ENCODE results near the gene WTAP. TPM values are rescaled to one million over a fixed set of nuclear protein-coding genes. Genes with fewer than 3 reads are reported as not detected.

The WTAP gene
- total RNA-seq, 1 experiment from 2014 or later, result 138 TPM

DNA sequence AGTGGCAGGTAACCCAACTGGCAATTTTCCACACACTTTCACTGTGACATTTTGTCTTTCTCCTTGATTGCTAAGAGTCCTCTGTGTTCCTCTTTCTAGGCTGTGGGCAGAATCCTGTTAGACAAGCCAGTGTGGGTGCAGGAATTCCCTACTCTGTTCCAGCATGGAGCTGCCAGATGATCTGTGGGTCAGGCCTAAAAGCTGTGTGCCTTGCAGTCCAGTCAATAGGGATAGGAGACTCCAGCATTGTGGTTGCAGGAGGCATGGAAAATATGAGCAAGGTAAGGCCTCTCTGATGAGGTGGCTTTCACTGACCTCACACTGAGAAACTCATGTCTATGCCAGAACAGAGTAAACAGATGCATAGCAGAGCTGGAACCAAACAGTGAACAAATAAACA lies 39.6 kb downstream of the WTAP start:
- TF ChIP-seq, protein P1, sequence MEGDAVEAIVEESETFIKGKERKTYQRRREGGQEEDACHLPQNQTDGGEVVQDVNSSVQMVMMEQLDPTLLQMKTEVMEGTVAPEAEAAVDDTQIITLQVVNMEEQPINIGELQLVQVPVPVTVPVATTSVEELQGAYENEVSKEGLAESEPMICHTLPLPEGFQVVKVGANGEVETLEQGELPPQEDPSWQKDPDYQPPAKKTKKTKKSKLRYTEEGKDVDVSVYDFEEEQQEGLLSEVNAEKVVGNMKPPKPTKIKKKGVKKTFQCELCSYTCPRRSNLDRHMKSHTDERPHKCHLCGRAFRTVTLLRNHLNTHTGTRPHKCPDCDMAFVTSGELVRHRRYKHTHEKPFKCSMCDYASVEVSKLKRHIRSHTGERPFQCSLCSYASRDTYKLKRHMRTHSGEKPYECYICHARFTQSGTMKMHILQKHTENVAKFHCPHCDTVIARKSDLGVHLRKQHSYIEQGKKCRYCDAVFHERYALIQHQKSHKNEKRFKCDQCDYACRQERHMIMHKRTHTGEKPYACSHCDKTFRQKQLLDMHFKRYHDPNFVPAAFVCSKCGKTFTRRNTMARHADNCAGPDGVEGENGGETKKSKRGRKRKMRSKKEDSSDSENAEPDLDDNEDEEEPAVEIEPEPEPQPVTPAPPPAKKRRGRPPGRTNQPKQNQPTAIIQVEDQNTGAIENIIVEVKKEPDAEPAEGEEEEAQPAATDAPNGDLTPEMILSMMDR (conservative IDR thresholded peaks at IDR 0.05), result no peak
- Histone ChIP-seq H3K4me1 (ENCODE audit: insufficient read depth, low read length) (peaks cover 2% of the 10 kb centered on the region; the same call in 1 of the 2 replicates), H3K23me2 (ENCODE audit: insufficient read length, low read depth, low read length, poor library complexity, severe bottlenecking) (peaks cover 7% of the 10 kb centered on the region), H2AK5ac (ENCODE audit: insufficient read length, low read length) (no peak overlapping the region), H3K56ac (ENCODE audit: insufficient read length, low read depth, low read length) (no peak overlapping the region), H3K9me3 (ENCODE audit: control insufficient read depth, low read depth, low read length) (no peaks in the 10 kb centered on the region), H3K27me3 (ENCODE audit: insufficient read depth, low read length) (no peaks in the 10 kb centered on the region; the same call in 1 of the 2 replicates), H3K23ac (ENCODE audit: insufficient read length, low read depth, low read length) (no peak overlapping the region), H3K4me2 (ENCODE audit: insufficient read depth, insufficient read length, low read length) (no peak overlapping the region), H4K8ac (replicated peaks; ENCODE audit: insufficient read length, low read depth, low read length) (no peak overlapping the region), H2BK12ac (ENCODE audit: insufficient read length, low read depth, low read length) (no peak overlapping the region), H3T11ph (ENCODE audit: low read length) (no peak overlapping the region), H3K27ac (ENCODE audit: insufficient read length, low read depth, low read length) (no peak overlapping the region), H3K18ac (ENCODE audit: insufficient read length, low read depth, low read length) (no peak overlapping the region), H2BK5ac (ENCODE audit: insufficient read length, low read length) (no peak overlapping the region), H3K9ac (ENCODE audit: extremely low read depth, insufficient read length, low read length) (no peak overlapping the region), H3K79me2 (ENCODE audit: insufficient read depth, low read length) (peaks cover 3% of the 10 kb centered on the region; the same call in 1 of the 2 replicates), H2AFZ (ENCODE audit: low read length) (no peak overlapping the region), H2BK15ac (ENCODE audit: low read depth, low read length) (no peak overlapping the region), H2BK120ac (ENCODE audit: low read depth, low read length, poor library complexity, severe bottlenecking) (no peak overlapping the region), H3K14ac (ENCODE audit: insufficient read depth, low read length) (no peak overlapping the region), H2BK20ac (ENCODE audit: low read depth, low read length, poor library complexity, severe bottlenecking) (no peak overlapping the region), H4K91ac (ENCODE audit: insufficient read length, low read depth, low read length) (no peak overlapping the region), H3K4ac (ENCODE audit: low read depth, low read length) (no peak overlapping the region), H4K5ac (ENCODE audit: insufficient read length, low read depth, low read length) (no peak overlapping the region), H4K20me1 (ENCODE audit: control insufficient read depth, insufficient read depth, insufficient read length) (peaks cover 2% of the 10 kb centered on the region), H3K79me1 (ENCODE audit: insufficient read depth, low read depth, low read length, poor library complexity, severe bottlenecking) (peaks cover 3% of the 10 kb centered on the region)
- Mint-ChIP-seq H3K4me3 (no peak overlapping the region), H3K4me1 (peaks cover 6 to 9% of the 10 kb centered on the region in 2 experiments), H3K36me3 (ENCODE audit: insufficient read depth in 1 of 3, low read depth in 3 of 3) (peaks cover 78 to 89% (median 83%) of the 10 kb centered on the region in 3 experiments), H3K27ac (0 out of 7 replicates have a peak overlapping the region, but pooled peaks of 1 of the 3 experiments have one; percentile 53), H3K27me3 (ENCODE audit: low read depth) (no peaks in the 10 kb centered on the region), H3K9me3 (peaks cover 0 to 4% of the 10 kb centered on the region in 2 experiments; a peak in 2 of 5 replicates)
- DNase-seq, result no peak

Measured in H9 (cell line).